Measurements from ENCODE around the gene PCDHGA3. TPM values are rescaled to one million over a fixed set of nuclear protein-coding genes. Genes with fewer than 3 reads are reported as not detected.
"Not testable (repeated sequence)": the region's sequence is repeated elsewhere in the genome, so short reads cannot be mapped to it uniquely, and the experiment has no call there.

Gene PCDHGA3
- total and polyA plus RNA-seq, 4 donors = 9.2 to 19.2 (median 11.4) TPM

GRCh38 chr5:141322261-141322660 is 21.4 kb upstream of the PCDHGA3 start:
- no peaks in the 10 kb centered on the region for H3K36me3 ChIP-seq (ENCODE audit: control insufficient read depth, insufficient read depth, low read length)
- WGBS (ENCODE audit: insufficient coverage) = no CpG with 5 or more reads among the region's 3 CpGs
- DNase-seq (ENCODE audit: low read depth in 4 of 6, low spot score in 6 of 6) = no peak
- peaks cover 3% of the 10 kb centered on the region for H3K4me1 ChIP-seq (ENCODE audit: control insufficient read depth, insufficient read depth, low read length)
- peaks cover 25% of the 10 kb centered on the region for H3K9me3 ChIP-seq (ENCODE audit: control insufficient read depth, insufficient read depth, low read length)
- no peak overlapping the region for H3K4me3 ChIP-seq (ENCODE audit: low read depth, low read length)
- no peaks in the 10 kb centered on the region for H3K27me3 ChIP-seq (ENCODE audit: control insufficient read depth, insufficient read depth, low read length)
- no peak overlapping the region for H3K27ac ChIP-seq (ENCODE audit: low read depth, low read length)

GRCh38 chr5:141326088-141326854 is 17.4 kb upstream of the PCDHGA3 start:
- Histone ChIP-seq H3K4me3 (ENCODE audit: low read depth, low read length) (peak overlapping the region; percentile 21), H3K27me3 (ENCODE audit: control insufficient read depth, insufficient read depth, low read length) (no peaks in the 10 kb centered on the region), H3K36me3 (ENCODE audit: control insufficient read depth, insufficient read depth, low read length) (no peaks in the 10 kb centered on the region), H3K27ac (ENCODE audit: low read depth, low read length) (no peak overlapping the region), H3K9me3 (ENCODE audit: control insufficient read depth, insufficient read depth, low read length) (peaks cover 18% of the 10 kb centered on the region), H3K4me1 (ENCODE audit: control insufficient read depth, insufficient read depth, low read length) (peaks cover 1% of the 10 kb centered on the region)
- 5% methylated on average over 22 of the region's 27 CpGs for WGBS (ENCODE audit: insufficient coverage)
- DNase-seq (ENCODE audit: low read depth in 4 of 6, low spot score in 6 of 6) = peak in 3 of 6 donors; percentile 23 to 68 (median 52)

GRCh38 chr5:141328231-141328630 is 15.4 kb upstream of the PCDHGA3 start:
- Histone ChIP-seq H3K36me3 (ENCODE audit: control insufficient read depth, insufficient read depth, low read length) (no peaks in the 10 kb centered on the region), H3K4me3 (ENCODE audit: low read depth, low read length) (no peak overlapping the region), H3K4me1 (ENCODE audit: control insufficient read depth, insufficient read depth, low read length) (no peaks in the 10 kb centered on the region), H3K9me3 (ENCODE audit: control insufficient read depth, insufficient read depth, low read length) (peaks cover 22% of the 10 kb centered on the region), H3K27ac (ENCODE audit: low read depth, low read length) (no peak overlapping the region), H3K27me3 (ENCODE audit: control insufficient read depth, insufficient read depth, low read length) (no peaks in the 10 kb centered on the region)
- 79% methylated on average over 8 of the region's 8 CpGs for WGBS (ENCODE audit: insufficient coverage)
- DNase-seq (ENCODE audit: low read depth in 4 of 6, low spot score in 6 of 6) = no peak

GRCh38 chr5:141330299-141331080 is 13.1 kb upstream of the PCDHGA3 start, which contains the start of gene PCDHGA1:
Gene PCDHGA1, plus strand, starts transcription at chr5:141330514.
- Histone ChIP-seq H3K27ac (ENCODE audit: low read depth, low read length) (no peak within 1 kb of the TSS), H3K27me3 (ENCODE audit: control insufficient read depth, insufficient read depth, low read length) (no peaks in the 10 kb centered on the region), H3K9me3 (ENCODE audit: control insufficient read depth, insufficient read depth, low read length) (peaks cover 21% of the 10 kb centered on the region), H3K36me3 (ENCODE audit: control insufficient read depth, insufficient read depth, low read length) (no peaks in the 10 kb centered on the region), H3K4me1 (ENCODE audit: control insufficient read depth, insufficient read depth, low read length) (no peaks in the 10 kb centered on the region), H3K4me3 (ENCODE audit: low read depth, low read length) (no peak within 1 kb of the TSS)
- peak in 1 of 6 donors; percentile 5 for DNase-seq (ENCODE audit: low read depth in 4 of 6, low spot score in 6 of 6)
- 13% methylated on average over 14 of the region's 21 CpGs for WGBS (ENCODE audit: insufficient coverage)

GRCh38 chr5:141332571-141332970 is 11.1 kb upstream of the PCDHGA3 start:
- H3K36me3 ChIP-seq (ENCODE audit: control insufficient read depth, insufficient read depth, low read length); H3K4me1 ChIP-seq (ENCODE audit: control insufficient read depth, insufficient read depth, low read length); H3K4me3 ChIP-seq (ENCODE audit: low read depth, low read length); H3K27me3 ChIP-seq (ENCODE audit: control insufficient read depth, insufficient read depth, low read length); H3K27ac ChIP-seq (ENCODE audit: low read depth, low read length); DNase-seq (ENCODE audit: low read depth in 4 of 6, low spot score in 6 of 6): not testable (repeated sequence)
- peaks cover 17% of the 10 kb centered on the region for H3K9me3 ChIP-seq (ENCODE audit: control insufficient read depth, insufficient read depth, low read length)
- WGBS (ENCODE audit: insufficient coverage) = 31% methylated on average over 36 of the region's 39 CpGs

GRCh38 chr5:141338538-141339306 is 4.9 kb upstream of the PCDHGA3 start, which contains the start of gene PCDHGA2:
Gene PCDHGA2, plus strand, starts transcription at chr5:141338760.
- Histone ChIP-seq H3K4me3 (ENCODE audit: low read depth, low read length) (peak within 1 kb of the TSS; percentile 14), H3K27ac (ENCODE audit: low read depth, low read length) (no peak within 1 kb of the TSS), H3K9me3 (ENCODE audit: control insufficient read depth, insufficient read depth, low read length) (peaks cover 23% of the 10 kb centered on the region), H3K27me3 (ENCODE audit: control insufficient read depth, insufficient read depth, low read length) (no peaks in the 10 kb centered on the region), H3K36me3 (ENCODE audit: control insufficient read depth, insufficient read depth, low read length) (no peaks in the 10 kb centered on the region), H3K4me1 (ENCODE audit: control insufficient read depth, insufficient read depth, low read length) (peaks cover 9% of the 10 kb centered on the region)
- 8% methylated on average over 27 of the region's 27 CpGs for WGBS (ENCODE audit: insufficient coverage)
- DNase-seq (ENCODE audit: low read depth in 4 of 6, low spot score in 6 of 6) = peak in 3 of 6 donors; percentile 19 to 74 (median 60)

GRCh38 chr5:141340781-141341354 is 2.8 kb upstream of the PCDHGA3 start:
- WGBS (ENCODE audit: insufficient coverage) = 51% methylated on average over 34 of the region's 45 CpGs
- Histone ChIP-seq H3K4me1 (ENCODE audit: control insufficient read depth, insufficient read depth, low read length) (peaks cover 13% of the 10 kb centered on the region), H3K9me3 (ENCODE audit: control insufficient read depth, insufficient read depth, low read length) (peaks cover 41% of the 10 kb centered on the region)
- H3K27me3 ChIP-seq (ENCODE audit: control insufficient read depth, insufficient read depth, low read length); H3K4me3 ChIP-seq (ENCODE audit: low read depth, low read length); DNase-seq (ENCODE audit: low read depth in 4 of 6, low spot score in 6 of 6); H3K36me3 ChIP-seq (ENCODE audit: control insufficient read depth, insufficient read depth, low read length); H3K27ac ChIP-seq (ENCODE audit: low read depth, low read length): not testable (repeated sequence)

- no peak for DNase-seq (ENCODE audit: low read depth in 4 of 6, low spot score in 6 of 6)
- Histone ChIP-seq H3K27ac (ENCODE audit: low read depth, low read length) (no peak overlapping the region), H3K4me3 (ENCODE audit: low read depth, low read length) (no peak overlapping the region), H3K4me1 (ENCODE audit: control insufficient read depth, insufficient read depth, low read length) (peaks cover 13% of the 10 kb centered on the region), H3K27me3 (ENCODE audit: control insufficient read depth, insufficient read depth, low read length) (no peaks in the 10 kb centered on the region), H3K36me3 (ENCODE audit: control insufficient read depth, insufficient read depth, low read length) (no peaks in the 10 kb centered on the region), H3K9me3 (ENCODE audit: control insufficient read depth, insufficient read depth, low read length) (peaks cover 45% of the 10 kb centered on the region)
- WGBS (ENCODE audit: insufficient coverage) = 13% methylated on average over 1 of the region's 1 CpG
Observed at GRCh38 chr5:141342773-141343172, 856 bp upstream of the PCDHGA3 start.

GRCh38 chr5:141343953-141344463 is 379 bp downstream of the PCDHGA3 start:
- Histone ChIP-seq H3K9me3 (ENCODE audit: control insufficient read depth, insufficient read depth, low read length) (peaks cover 45% of the 10 kb centered on the region), H3K4me1 (ENCODE audit: control insufficient read depth, insufficient read depth, low read length) (peaks cover 10% of the 10 kb centered on the region), H3K27me3 (ENCODE audit: control insufficient read depth, insufficient read depth, low read length) (no peaks in the 10 kb centered on the region), H3K36me3 (ENCODE audit: control insufficient read depth, insufficient read depth, low read length) (no peaks in the 10 kb centered on the region), H3K4me3 (ENCODE audit: low read depth, low read length) (no peak overlapping the region), H3K27ac (ENCODE audit: low read depth, low read length) (no peak overlapping the region)
- 16% methylated on average over 31 of the region's 31 CpGs for WGBS (ENCODE audit: insufficient coverage)
- no peak for DNase-seq (ENCODE audit: low read depth in 4 of 6, low spot score in 6 of 6)

All from spinal cord (tissue), 10 donors.